Measurements from ENCODE around the gene S100A16. TPM values are rescaled to one million over a fixed set of nuclear protein-coding genes. Genes with fewer than 3 reads are reported as not detected.

Gene S100A16, protein sequence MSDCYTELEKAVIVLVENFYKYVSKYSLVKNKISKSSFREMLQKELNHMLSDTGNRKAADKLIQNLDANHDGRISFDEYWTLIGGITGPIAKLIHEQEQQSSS
- polyA plus RNA-seq, result 4.3 and 12.6 TPM in 2 replicates

DNA sequence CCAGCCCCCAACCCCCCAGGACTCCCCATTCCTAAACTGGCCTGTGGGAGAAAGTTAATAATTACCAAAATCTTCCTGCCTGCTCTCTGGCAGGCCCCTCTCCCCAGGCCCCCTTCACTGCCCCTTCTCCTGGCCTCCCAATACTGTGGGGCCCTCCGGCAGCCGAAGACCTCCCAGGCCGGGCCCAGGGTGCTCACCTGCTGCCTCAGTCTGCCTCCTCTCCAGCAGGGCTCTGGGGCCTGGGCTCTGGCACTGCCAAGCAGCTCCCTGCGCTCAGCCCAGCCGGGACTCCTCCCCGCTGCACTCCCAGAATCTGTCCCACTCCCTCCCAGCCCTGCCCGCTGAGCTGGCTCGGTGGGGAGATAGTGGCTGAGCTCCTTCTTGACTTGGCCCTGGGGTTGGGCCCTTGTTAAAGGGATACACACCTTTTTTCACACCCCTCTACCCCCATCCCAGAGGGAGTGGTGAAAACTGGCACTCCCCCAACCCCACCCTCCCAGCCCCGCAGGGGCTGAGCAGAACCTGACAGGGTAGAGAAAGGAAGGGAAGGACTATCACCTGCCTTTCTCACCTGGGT lies at the start of gene S100A16:
Gene S100A16, minus strand, starts transcription at position 383 of the 577 bp plus-strand sequence. CDS start 4,986 bp downstream, outside the sequence.

DNA sequence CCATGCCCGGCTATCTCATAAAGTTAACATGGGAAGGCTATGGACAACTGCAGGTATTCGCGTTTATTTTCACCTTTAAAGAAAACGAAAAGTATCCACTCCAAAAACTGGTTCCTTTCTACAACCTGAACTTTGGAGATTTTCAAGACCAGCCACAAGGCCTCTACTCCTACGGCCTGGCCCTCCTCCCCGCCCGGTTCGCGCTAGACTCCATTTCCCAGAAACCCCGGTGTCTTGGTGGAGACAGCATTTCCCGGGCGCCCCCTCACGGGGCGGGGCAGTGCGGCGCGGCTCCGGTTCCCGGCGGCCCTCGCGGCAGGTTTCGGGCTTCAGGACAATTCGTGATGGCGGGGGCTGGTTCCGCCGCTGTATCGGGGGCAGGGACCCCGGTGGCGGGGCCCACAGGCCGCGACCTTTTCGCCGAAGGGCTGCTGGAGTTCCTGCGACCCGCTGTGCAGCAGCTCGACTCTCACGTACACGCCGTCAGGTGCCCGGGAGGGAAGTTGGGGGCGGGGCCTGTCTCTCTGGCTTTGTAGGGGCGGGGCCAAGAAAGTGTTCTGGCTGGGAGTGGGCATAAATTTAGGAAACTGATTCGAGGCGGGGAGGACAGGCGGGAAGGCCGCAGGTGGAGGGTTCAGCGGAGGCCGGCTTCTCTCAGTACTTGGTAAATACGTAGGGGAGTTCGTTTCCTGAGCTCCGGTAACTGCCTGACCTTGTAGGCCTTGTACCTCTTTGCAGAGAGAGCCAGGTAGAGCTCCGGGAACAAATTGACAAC lies 45.6 kb upstream of the S100A16 start, which contains the start of gene SNAPIN:
Gene SNAPIN, plus strand, starts transcription at position 304 of the 775 bp plus-strand sequence. Its CDS starts 41 bp downstream, at position 345.

DNA sequence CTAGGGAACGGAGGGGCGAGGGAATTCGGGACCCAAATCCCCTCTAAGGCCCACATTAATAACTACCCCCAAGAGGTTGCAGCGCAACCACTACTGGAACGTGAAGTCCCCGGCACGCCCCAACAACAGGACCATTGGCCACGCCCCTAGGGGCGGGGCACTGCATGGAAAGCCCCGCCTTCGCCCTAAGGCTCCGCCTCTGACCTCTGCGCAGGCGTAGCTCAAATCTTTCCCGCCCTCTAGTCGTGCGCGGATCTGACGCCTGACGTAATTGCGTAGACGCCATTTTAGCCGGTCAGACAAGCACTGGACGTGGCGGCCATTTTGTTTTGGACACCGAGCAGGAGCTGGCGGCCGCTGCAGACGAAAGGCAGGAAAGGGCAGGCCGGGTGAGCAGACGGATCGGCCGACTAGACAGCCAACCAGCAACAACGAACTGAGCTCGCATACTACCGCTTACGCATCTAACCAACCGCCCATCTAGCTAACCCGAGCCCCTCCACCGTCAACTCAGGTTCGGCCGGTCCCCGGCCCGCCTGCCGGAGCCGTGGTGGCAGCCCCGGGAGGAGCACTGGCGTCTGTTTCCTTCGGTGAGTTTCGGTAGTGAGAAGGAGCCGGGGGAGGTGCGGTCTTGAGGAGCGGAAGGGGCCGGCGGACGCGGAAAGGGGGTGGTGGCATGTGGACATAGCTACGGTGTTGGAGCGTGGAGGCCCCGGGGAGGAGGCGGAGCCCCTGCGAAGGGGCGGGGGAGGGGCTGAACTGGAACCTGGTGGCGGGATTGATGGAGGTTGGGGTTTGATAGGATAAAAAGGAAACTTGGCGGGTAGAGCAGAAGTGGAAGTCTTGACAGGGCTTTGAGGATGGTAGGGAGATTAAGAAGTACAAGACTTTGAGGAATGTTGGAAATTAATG lies 21.1 kb upstream of the S100A16 start, which contains the start of gene CHTOP:
Gene CHTOP, plus strand, starts transcription at position 313 of the 912 bp plus-strand sequence. CDS start 2,523 bp downstream, outside the sequence.

DNA sequence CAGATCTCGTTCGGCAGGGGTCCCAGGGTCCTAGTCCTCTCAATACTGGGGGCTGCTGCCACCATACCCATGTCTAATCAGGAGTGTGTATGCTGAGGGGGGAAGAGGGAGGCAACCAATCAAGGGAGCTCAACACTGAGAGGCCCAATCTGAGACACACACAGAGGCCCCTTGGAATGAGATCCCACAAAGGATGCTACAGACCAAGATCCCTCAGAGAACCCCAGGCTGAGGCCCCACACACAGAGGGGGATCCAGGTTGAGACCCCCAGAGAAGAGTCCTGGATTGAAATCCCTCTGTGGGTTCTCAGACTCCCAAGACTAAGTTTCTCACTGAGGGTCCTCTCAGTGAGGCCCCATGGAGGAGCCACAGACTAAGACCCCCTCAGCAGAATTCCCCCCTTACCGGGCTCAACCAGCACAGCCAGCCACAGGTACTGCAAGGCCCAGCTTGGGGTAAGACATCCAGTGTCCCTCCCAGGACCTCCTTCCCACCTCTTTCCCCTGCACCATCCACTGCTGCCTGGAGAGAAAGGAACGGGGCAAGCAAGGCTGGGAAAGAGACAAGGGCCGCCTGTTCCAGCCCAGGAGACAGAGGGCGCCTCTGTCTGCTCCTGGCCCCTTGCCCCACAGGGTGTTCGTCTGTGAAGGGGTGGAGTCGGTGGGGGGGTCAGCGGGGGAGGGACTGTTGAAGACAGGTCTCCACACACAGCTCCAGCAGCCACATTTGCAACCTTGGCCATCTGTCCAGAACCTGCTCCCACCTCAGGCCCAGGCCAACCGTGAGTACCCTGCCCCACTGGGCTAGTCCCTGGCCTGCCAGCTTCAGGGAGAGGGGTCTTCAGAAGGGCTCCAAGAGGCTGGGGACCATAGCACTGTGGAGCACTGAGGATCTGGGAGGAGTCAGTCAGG lies 15.0 kb upstream of the S100A16 start, which contains the start of gene S100A1:
Gene S100A1, plus strand, starts transcription at position 720 of the 912 bp plus-strand sequence. CDS start 2,088 bp downstream, outside the sequence.

GRCh38 chr1:153626904-153627714 lies 14.2 kb upstream of the S100A16 start, which contains the start of gene S100A13:
Gene S100A13 (minus strand): TSS chr1:153627505. CDS start chr1:153626472, 1,033 bp downstream.

DNA sequence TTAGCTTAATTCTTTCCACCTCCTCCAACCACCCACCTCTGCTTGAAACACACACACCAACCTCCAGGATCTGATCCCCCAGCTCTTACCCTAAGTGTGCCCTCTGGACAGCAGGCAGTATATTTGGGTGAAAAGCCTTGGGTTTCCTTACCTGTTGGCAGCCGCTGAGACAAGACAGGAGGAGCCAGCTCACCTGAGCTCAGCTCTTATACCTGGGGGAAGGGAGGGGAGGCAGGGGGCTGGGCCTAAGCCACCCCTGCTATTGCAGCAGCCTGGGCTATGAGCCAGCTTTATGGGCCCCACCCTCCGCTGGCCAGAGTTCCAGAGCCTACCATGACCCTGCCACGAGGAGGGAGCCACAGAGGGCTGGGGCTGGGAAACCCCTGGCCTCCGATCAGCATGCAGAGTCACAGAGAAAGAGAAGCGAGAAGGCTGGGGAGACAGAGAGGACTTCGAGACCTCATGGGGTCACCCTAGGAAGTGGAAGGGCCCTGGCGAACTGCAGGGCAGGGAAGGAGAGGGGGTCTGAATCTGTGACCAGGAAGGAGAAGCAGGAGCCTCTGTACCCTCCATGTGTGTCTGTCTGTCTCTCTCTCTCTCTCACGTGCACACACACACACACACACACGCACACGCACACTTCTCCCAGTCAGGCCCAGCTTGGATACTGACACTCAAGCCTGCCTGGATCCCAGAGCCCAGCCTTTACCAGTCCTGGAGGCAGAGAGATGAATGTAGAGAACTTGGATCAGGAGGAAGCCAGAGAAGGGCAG lies 3.4 kb upstream of the S100A16 start, which contains the start of gene S100A14:
Gene S100A14, minus strand, starts transcription at position 182 of the 773 bp plus-strand sequence. CDS start 467 bp downstream, outside the sequence.

DNA sequence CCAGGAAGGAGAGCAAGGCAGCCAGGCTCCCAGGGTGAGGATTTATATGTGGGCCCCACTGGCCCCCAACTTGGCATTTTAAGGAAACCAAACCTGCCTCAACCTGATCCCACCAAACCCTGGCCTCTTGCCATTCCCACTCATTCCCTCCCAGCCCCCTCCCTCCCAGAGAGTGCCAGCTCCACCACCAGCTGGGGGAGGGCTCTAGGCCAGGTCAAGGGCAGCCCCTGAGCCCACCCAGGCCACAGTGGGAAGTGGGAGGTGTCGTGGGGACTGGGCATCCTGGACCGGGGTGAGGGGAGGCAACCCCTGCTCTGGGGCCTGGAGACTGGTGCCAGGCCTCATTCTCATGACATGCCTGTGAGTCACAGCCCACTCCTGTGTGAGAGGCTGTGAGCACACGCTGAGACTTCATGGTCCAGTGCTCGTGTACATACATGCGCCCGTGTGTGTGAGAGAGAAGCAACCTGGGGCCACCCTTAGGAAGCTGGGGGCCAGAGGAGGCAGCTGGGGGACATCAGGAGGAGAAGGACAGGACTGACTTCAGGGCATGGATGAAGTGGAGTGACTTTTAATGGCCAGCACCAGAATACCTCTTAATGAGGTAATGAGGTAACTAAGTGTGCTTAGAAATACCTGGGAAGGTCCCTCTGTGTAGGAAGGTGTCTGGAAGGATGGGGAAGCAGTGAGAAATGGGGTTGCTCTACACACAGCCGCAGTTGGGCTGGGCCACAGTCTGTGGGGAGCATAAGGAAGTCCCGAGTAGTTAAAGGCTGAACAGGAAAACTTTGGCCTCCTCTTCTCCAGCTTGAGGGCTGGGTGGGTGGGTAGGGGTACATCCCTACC lies 47.2 kb downstream of the S100A16 start, which contains the start of gene S100A2:
Gene S100A2, minus strand, starts transcription at position 316 of the 846 bp plus-strand sequence. CDS start 1,967 bp downstream, outside the sequence.

Other genes starting within 250 kb of the S100A16 start
- not detected in 2 replicates for gene S100A12, start 237.5 kb downstream of the S100A16 start, polyA plus RNA-seq
- gene S100A8, start 222.1 kb downstream of the S100A16 start, polyA plus RNA-seq, result not detected in 2 replicates
- gene S100A7A, start 196.6 kb downstream of the S100A16 start, polyA plus RNA-seq, result not detected in 2 replicates
- not detected in 2 replicates for gene S100A7, start 152.5 kb downstream of the S100A16 start, polyA plus RNA-seq
- gene S100A6, start 77.1 kb downstream of the S100A16 start, polyA plus RNA-seq, result 19.2 and 39.7 TPM in 2 replicates
- not detected in 2 replicates for gene S100A5, start 72.2 kb downstream of the S100A16 start, polyA plus RNA-seq
- gene S100A4, start 67.3 kb downstream of the S100A16 start, polyA plus RNA-seq, result 1.2 and 2.7 TPM in 2 replicates
- not detected in 2 replicates for gene S100A3, start 63.9 kb downstream of the S100A16 start, polyA plus RNA-seq
- not detected in 2 replicates for gene S100A2, start 47.3 kb downstream of the S100A16 start, polyA plus RNA-seq
- gene S100A14, start 3.2 kb upstream of the S100A16 start, polyA plus RNA-seq, result not detected in 2 replicates
- 35.3 and 50.8 TPM in 2 replicates for gene S100A13, start 14.4 kb upstream of the S100A16 start, polyA plus RNA-seq
- gene S100A1, start 15.3 kb upstream of the S100A16 start, polyA plus RNA-seq, result not detected in 2 replicates
- gene CHTOP, start 20.9 kb upstream of the S100A16 start, polyA plus RNA-seq, result 26.9 and 28.4 TPM in 2 replicates
- 43.2 and 43.3 TPM in 2 replicates for gene SNAPIN, start 45.6 kb upstream of the S100A16 start, polyA plus RNA-seq
- 91.4 and 99.4 TPM in 2 replicates for gene ILF2, start 57.9 kb upstream of the S100A16 start, polyA plus RNA-seq
- 0.23 and 1.7 TPM in 2 replicates for gene NPR1, start 65.6 kb upstream of the S100A16 start, polyA plus RNA-seq
- 12.1 and 16.4 TPM in 2 replicates for gene INTS3, start 114.9 kb upstream of the S100A16 start, polyA plus RNA-seq
- 1.2 and 5.0 TPM in 2 replicates for gene SLC27A3, start 162.3 kb upstream of the S100A16 start, polyA plus RNA-seq

All from Purkinje cell (primary cell).